Erythroblast (primary cell): ENCODE measurements around the gene ZFPM1.

Source experiments
- DNase-seq, 2 experiments: peaks; one replicate each; lab custom pipeline; 2025; lab: John Stamatoyannopoulos, UW
- GATA1 ChIP-seq: IDR thresholded peaks from 2 replicates; pipeline ENCODE4 v1.6.1; 2011; ENCODE audit warnings: low read depth, mild to moderate bottlenecking, control low read depth, low read length, moderate library complexity
- POLR2A ChIP-seq: IDR thresholded peaks from 2 replicates; pipeline ENCODE4 v1.6.1; 2011; ENCODE audit warnings: mild to moderate bottlenecking, low read length

Gene ZFPM1

DNA sequence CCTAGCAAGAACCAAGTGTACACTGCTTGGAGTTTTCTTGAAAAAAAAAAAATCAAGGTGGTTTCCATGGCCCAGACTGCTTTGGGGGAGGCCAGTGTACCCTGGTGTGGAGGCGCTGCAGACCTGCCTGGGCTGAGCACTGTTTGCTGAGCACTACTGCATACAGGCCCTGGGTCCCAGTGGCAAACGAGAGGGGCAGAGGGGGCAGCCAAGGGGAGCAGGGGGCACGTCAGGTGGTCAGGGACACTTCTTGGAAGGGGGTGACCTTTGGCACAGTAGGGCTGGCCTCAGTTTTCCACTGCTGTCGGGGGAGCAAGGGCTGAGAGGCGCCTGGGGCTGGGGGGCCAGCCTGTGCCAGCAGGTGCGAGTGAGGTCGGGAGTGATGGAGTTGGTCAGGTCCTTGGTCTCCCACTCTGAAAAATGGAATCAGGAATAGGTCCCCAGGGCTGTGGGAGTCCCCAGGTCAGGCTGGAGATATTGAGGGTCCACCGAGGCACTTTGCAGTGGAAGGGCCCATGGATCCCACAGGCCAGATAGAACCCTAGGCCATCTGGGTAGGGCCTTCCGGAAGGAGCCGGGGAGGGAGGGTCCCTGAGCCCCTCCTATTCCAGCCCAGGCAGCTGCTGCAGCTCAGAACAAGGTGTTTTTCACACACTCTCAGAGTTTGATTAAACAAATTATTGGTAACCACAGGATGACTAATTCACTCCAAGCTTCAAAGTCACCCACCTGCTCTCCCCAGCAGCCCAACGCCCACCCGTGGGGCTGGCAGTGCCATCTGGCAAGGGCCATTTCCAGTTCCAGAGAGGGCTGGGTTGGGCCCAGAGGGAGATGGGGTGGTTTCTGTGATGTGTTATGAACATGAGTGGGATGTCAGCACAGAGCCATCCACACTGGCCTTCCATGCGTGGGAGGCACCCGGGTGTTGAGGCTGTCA is 3.5 kb downstream of the ZFPM1 start:
- peak in 1 of 2 experiments; percentile 50 for DNase-seq
- no peak for TF ChIP-seq GATA1
- TF ChIP-seq POLR2A = peak; percentile 1

DNA sequence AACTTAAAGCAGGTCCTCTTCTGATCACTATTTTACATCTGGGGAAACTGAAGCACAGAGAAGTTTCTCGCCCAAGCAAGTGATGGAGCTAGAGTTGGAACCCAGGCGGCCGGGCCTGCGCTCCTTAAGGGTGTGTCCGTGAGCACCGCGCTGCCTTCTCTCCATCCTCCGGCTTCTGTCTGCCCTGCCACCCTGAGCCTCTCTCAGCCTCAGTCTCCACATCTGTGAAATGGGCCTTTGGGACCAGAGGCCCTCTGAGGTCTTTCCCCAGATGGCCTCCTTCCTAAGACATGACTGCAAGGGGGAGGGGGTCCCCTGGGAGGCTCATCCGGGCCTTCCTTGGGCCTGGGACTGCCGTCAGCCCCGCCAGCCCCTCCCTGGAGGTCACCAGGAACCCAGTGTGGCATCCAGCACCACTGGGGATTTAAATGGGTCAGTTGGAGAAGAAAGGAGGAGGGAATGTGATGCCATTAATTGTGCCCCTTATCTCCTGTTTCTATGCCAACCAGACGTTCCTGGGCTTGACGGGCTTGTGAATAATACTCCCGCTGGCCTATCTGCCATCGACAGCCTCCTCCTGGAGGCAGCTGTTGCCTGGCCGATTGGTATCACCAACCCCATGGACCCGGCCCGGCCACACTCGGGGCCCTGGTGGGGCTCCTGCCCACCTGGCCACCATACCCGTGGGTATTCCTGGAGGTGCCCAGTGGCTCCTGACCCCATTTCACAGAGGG is 5.1 kb downstream of the ZFPM1 start:
- peak; percentile 87 to 95 for DNase-seq
- no peak for TF ChIP-seq POLR2A
- peak; percentile 74 for TF ChIP-seq GATA1

DNA sequence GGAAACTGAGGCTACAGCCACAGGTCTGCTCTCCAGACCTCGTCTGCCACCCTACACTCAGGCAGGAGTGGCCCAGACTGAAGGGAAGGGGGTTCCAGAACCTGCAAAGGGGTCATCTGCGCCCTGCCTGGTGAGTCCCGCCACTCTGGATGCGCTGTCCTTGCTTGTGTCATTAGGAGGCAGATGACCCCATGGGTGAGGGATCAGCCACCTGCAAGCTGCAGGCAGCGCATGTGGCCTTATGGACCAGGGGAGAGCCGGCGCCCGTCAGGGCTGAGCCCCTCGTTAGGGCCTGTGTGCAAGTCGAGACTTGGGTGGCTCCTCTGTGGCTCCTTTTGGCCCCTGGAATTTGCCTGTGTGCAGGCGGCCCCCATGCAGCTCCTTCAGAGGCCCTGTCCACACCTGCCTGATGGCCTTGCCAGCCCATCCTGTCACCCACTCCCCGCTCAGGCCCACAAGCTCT is 5.7 kb downstream of the ZFPM1 start:
- TF ChIP-seq POLR2A (no peak), GATA1 (no peak)
- DNase-seq = peak; percentile 55 to 57

GRCh38 chr16:88459366-88460073 is 6.4 kb downstream of the ZFPM1 start:
- DNase-seq = no peak
- TF ChIP-seq GATA1 = no peak
- no peak for TF ChIP-seq POLR2A

GRCh38 chr16:88460496-88461330 is 7.6 kb downstream of the ZFPM1 start:
- DNase-seq = peak; percentile 45 to 49
- TF ChIP-seq GATA1 = no peak
- TF ChIP-seq POLR2A = no peak

GRCh38 chr16:88461331-88462269 is 8.5 kb downstream of the ZFPM1 start:
- TF ChIP-seq GATA1 (no peak), POLR2A (peak; percentile 36)
- DNase-seq = peak; percentile 74 to 78

DNA sequence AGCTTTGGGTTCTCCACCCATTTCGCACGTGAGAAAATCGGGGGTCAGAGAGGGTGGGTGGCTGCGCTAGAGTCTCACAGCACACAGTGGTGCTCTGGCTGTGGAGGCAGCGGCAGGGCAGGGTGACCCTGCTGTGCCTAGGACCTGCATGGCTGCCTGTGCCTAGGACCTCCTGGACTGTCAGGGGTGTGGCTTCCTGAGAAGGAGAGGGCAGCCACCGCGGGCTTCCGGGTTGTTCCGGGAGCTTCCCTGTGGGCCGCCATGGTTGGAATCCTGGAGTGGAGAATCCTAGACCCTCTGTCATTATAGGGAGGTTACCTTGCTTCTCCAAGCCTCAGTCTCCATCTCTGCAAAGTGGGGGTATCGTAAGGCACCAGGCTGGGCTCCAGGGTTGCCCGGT is 9.3 kb downstream of the ZFPM1 start:
- no peak for DNase-seq
- TF ChIP-seq GATA1 = no peak
- TF ChIP-seq POLR2A = no peak

DNA sequence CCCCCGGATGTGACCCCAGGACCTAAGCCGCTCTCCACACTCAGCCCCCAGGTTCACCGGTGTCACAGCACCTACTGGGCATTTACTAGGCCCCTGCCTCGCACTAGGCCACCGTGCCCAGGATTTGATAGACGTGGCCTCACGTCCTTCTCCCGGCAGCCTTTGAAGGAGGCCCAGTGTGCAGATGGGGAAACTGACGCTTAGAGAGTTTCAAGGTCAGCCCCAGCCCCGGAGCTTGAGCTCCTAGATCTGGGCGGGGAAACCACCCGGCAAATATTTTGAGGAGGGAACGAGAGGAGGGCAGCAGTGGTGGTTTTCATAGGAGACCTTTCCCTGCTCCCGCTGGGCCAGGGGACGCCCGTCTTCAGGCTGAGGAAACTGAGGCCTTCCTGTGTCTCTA is 10.3 kb downstream of the ZFPM1 start:
- TF ChIP-seq GATA1 (no peak), POLR2A (no peak)

DNA sequence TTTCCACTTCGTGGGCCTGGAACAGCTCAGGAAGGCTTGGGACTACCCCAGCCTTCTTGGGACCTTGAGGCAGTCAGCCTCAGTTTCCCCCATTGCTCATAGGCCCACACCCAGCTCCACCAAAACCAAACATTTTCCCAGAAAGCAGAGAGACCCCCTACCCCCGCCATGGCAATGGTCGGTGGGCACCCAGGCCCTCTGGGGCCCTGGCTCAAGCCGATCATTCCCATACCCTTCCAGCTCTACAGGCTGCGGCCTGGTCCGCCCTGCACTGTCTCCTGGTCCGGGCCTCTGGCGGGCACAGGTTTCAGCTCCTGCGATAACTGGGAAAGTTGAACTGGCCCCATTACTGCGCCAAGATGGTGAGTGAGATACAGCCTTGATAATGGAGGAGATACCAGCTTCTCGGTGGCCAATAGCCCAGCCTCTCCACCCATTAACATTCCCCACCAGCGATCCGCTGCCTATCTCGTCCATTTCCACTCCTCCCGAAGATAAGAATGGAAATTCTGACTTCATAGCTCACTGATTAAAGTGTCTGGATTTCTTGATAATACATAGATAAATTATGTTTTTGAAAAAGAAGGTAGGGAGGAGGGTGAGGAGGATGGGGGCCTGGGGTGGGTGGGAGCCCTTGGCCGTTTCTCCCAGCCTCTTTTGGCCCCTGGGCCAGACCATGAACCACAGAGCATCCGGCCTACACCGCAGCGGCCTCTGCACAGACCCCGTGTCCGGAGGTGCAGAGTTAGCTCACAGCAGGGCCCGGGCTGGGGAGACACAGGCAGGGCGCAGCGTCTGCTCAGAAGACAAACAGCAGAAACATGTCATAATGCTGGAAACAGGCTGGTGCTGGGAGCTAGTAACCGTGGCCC is 11.6 kb downstream of the ZFPM1 start:
- TF ChIP-seq GATA1 = no peak
- TF ChIP-seq POLR2A = no peak
- DNase-seq = peak; percentile 66 to 71

More for the DNA sequence above, 10.3 kb downstream of the ZFPM1 start:
- no peak for DNase-seq

DNA sequence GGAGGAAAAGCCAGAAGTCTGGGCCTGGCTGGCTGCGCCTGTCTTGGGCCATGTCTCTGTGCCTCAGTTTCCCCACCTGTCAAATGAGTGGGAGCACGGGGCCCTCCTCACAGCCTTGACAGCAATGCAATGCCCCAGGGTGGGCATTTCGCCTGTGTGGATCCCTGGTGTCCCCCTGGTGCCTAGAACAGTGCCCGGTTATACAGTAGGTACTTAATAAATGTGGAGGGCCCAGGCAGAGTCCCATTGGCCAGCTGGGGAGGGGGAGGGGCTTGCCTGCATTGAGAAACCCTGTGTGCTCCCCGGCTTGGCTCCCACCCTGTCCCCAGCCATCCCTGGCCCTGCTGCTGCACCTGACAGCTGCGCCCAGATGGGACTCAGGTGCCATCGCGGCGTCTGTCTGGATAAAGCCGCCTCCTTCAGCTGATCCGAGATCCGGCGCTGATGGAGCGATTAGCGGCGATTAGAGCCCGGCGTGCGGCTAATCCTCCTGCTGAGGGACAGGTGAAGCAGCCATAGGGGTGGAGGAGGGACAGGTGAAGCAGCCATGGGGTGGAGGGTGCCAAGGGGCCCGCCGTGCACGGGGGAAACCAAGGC is 12.4 kb downstream of the ZFPM1 start:
- no peak for TF ChIP-seq POLR2A
- no peak for TF ChIP-seq GATA1
- no peak for DNase-seq

- peak; percentile 37 to 58 for DNase-seq
- TF ChIP-seq GATA1 (no peak), POLR2A (no peak)
These were observed 13.2 kb downstream of the ZFPM1 start for GRCh38 chr16:88466175-88466862.
